Measurements from ENCODE around the gene IGFBP2. TPM values are rescaled to one million over a fixed set of nuclear protein-coding genes. Genes with fewer than 3 reads are reported as not detected.

Gene IGFBP2
- total RNA-seq, 1 donor from 2014 or later = 2,855 TPM

DNA sequence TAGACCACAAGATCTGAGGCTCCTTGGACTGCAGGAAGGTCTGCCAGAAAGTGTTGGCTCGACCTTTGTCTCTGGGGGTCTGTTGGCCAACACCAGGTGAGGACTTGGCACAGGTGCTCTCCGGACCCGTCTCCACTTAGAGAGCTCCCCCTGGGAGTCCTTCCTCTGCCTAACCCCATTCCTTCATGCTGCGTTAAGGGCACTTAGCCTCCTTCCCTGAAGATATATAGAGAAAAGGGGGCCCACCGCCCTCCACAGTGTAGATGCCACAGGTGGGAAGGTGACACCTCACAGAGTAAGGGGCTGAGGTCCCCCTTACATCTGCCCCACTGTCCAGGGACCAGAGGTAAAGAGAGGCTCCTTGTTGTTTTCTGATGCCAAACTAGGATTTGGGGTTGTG, 53.9 kb downstream of the IGFBP2 start:
- TF ChIP-seq, protein P1, sequence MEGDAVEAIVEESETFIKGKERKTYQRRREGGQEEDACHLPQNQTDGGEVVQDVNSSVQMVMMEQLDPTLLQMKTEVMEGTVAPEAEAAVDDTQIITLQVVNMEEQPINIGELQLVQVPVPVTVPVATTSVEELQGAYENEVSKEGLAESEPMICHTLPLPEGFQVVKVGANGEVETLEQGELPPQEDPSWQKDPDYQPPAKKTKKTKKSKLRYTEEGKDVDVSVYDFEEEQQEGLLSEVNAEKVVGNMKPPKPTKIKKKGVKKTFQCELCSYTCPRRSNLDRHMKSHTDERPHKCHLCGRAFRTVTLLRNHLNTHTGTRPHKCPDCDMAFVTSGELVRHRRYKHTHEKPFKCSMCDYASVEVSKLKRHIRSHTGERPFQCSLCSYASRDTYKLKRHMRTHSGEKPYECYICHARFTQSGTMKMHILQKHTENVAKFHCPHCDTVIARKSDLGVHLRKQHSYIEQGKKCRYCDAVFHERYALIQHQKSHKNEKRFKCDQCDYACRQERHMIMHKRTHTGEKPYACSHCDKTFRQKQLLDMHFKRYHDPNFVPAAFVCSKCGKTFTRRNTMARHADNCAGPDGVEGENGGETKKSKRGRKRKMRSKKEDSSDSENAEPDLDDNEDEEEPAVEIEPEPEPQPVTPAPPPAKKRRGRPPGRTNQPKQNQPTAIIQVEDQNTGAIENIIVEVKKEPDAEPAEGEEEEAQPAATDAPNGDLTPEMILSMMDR (IDR thresholded peaks at IDR 0.05) = no peak
- Mint-ChIP-seq H3K4me1 (ENCODE audit: unreplicated experiment) (peaks cover 58% of the 10 kb centered on the region), H3K27me3 (ENCODE audit: unreplicated experiment) (no peaks in the 10 kb centered on the region), H3K9me3 (ENCODE audit: unreplicated experiment) (no peaks in the 10 kb centered on the region), H3K27ac (ENCODE audit: unreplicated experiment) (no peak overlapping the region), H3K36me3 (ENCODE audit: unreplicated experiment) (peaks cover 73% of the 10 kb centered on the region), H3K4me3 (ENCODE audit: unreplicated experiment) (no peak overlapping the region)
- DNase-seq (ENCODE audit: extremely low spot score, unreplicated experiment) = no peak

DNA sequence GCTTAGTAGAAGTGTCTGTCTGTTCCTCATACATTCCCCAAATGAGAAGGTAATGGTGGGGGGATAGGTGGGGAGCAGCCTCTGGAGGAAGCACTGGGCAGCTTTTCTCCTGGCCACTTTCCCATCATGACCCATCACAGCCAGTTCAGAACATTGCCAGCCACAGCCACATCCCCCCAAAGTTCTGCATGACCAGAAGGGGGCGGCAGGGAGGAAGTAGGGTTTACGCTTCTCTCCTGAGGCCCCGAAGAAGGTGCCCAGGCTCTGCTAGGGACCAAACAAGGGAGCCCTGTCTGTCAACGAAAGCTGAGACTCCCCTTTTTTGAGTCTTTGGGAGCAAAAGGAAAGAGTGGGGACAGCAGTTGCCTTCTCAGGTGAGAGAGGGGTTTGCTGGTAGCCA, 54.4 kb downstream of the IGFBP2 start:
- H3K4me3 Mint-ChIP-seq (ENCODE audit: unreplicated experiment) = no peak overlapping the region
- no peak for DNase-seq (ENCODE audit: extremely low spot score, unreplicated experiment)
- peaks cover 57% of the 10 kb centered on the region for H3K4me1 Mint-ChIP-seq (ENCODE audit: unreplicated experiment)
- TF ChIP-seq, protein P1 (IDR thresholded peaks at IDR 0.05) = peak; percentile 36
- H3K27ac Mint-ChIP-seq (ENCODE audit: unreplicated experiment) = no peak overlapping the region
- no peaks in the 10 kb centered on the region for H3K9me3 Mint-ChIP-seq (ENCODE audit: unreplicated experiment)
- no peaks in the 10 kb centered on the region for H3K27me3 Mint-ChIP-seq (ENCODE audit: unreplicated experiment)
- H3K36me3 Mint-ChIP-seq (ENCODE audit: unreplicated experiment) = peaks cover 70% of the 10 kb centered on the region

DNA sequence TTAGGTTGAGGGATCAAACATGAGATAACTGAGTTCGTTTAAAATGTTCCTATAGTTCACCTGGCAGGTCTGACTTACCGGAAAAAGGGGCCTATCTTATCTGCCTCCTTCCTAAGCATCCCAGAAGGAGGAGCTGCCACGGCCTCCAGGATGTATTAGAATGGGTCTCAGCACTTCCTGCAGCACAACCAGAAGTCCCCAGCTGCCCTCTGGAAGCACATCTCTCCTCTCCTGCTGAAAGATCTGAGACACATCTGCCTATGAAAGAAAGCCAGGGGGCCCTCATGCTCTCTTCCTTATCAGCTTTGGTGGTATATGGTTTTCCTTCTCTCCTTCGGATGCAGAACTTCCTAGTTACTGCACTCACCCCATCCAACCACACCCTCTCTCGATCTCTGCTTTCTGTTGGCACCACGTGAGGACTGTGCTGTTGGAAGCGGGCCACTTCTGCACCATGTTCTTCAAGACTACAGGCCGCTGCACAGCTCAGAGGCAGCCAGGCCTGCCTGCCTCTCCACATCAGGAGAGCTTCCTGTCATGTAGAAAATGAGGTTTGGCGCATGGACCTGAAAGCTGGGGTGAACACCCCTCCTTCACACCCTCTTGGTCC, 55.6 kb downstream of the IGFBP2 start:
- DNase-seq (ENCODE audit: extremely low spot score, unreplicated experiment) = no peak

DNA sequence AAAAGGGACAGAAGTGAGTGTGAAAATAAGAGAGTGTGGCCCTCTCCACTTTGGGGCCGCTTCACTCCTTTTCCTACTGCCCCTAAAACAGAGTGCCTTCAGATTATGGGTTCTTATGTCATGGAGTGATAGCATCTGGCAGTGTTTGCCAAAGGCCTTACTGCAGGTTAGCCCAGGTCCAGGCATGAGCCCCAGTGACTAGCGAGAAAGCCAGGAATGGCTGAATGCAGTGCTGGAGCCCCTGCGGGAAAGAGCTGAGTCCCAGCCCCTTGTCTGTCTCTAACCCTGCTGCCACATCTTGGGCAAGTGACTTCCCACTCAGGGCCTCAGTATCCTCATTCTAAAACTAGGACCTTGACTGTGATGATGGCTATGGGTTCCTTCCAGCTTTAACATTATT, 56.2 kb downstream of the IGFBP2 start:
- Mint-ChIP-seq H3K4me1 (ENCODE audit: unreplicated experiment) (peaks cover 47% of the 10 kb centered on the region), H3K9me3 (ENCODE audit: unreplicated experiment) (no peaks in the 10 kb centered on the region), H3K4me3 (ENCODE audit: unreplicated experiment) (peak overlapping the region; percentile 77), H3K27me3 (ENCODE audit: unreplicated experiment) (no peaks in the 10 kb centered on the region), H3K36me3 (ENCODE audit: unreplicated experiment) (peaks cover 54% of the 10 kb centered on the region), H3K27ac (ENCODE audit: unreplicated experiment) (peak overlapping the region; percentile 53)
- no peak for DNase-seq (ENCODE audit: extremely low spot score, unreplicated experiment)
- TF ChIP-seq, protein P1 (IDR thresholded peaks at IDR 0.05) = no peak

More for the DNA sequence above, 55.6 kb downstream of the IGFBP2 start:
- no peaks in the 10 kb centered on the region for H3K27me3 Mint-ChIP-seq (ENCODE audit: unreplicated experiment)
- H3K36me3 Mint-ChIP-seq (ENCODE audit: unreplicated experiment) = peaks cover 59% of the 10 kb centered on the region
- peaks cover 53% of the 10 kb centered on the region for H3K4me1 Mint-ChIP-seq (ENCODE audit: unreplicated experiment)
- H3K4me3 Mint-ChIP-seq (ENCODE audit: unreplicated experiment) = peak overlapping the region; percentile 18
- TF ChIP-seq, protein P1 (IDR thresholded peaks at IDR 0.05) = no peak
- H3K9me3 Mint-ChIP-seq (ENCODE audit: unreplicated experiment) = no peaks in the 10 kb centered on the region
- H3K27ac Mint-ChIP-seq (ENCODE audit: unreplicated experiment) = no peak overlapping the region

DNA sequence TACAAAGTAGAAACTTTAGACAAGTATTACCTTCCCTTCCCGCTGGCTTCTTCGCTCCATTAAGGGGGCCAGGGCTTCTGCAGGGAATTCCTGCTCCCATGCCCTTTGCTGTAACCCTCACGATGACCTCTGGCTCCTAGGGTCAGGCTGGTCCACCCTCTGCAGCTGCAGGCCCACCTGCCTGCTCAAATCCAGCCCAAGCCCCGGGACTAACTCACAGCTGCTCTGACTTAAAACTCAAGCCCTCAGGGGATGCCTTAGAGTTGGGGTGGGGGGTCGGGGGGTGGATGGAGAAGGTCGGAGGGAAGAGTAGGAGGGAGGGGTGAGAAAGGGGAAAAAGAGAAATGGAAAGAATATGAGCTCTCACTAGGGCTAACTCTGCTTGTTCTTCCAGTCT, 57.2 kb downstream of the IGFBP2 start:
- Mint-ChIP-seq H3K36me3 (ENCODE audit: unreplicated experiment) (peaks cover 48% of the 10 kb centered on the region), H3K27me3 (ENCODE audit: unreplicated experiment) (no peaks in the 10 kb centered on the region), H3K27ac (ENCODE audit: unreplicated experiment) (peak overlapping the region; percentile 27), H3K9me3 (ENCODE audit: unreplicated experiment) (no peaks in the 10 kb centered on the region), H3K4me1 (ENCODE audit: unreplicated experiment) (peaks cover 48% of the 10 kb centered on the region), H3K4me3 (ENCODE audit: unreplicated experiment) (peak overlapping the region; percentile 77)
- no peak for DNase-seq (ENCODE audit: extremely low spot score, unreplicated experiment)
- TF ChIP-seq, protein P1 (IDR thresholded peaks at IDR 0.05) = no peak

Data from osteocyte (in vitro differentiated cells).